Right lobe of liver (tissue), 4 donors: ENCODE measurements around the gene PTPN13.

ENCODE experiments used
- POLR2A ChIP-seq: fragments of 450-650 bp; IDR thresholded peaks from one replicate; pipeline ENCODE4 v1.6.1; 2017; ENCODE audit warnings: antibody characterized with exemption, mild to moderate bottlenecking
- TF ChIP-seq, protein P1 (sequence below), 4 donors: fragments of 200-600 bp in 3 of 4; fragments of 450-650 bp in 1 of 4; IDR thresholded peaks; one replicate each; pipeline versions ENCODE4 v1.5.1 to v1.8.0; 2016 to 2022; ENCODE audit warnings: antibody characterized with exemption in 4 of 4, mild to moderate bottlenecking in 2 of 4
- donor health status: DM: no; HTN: no; CAD: no.
- donor health status: DM: no; HTN: no; CAD: no.
- donor health status: DM: no; HTN: yes; CAD: no.

DNA sequence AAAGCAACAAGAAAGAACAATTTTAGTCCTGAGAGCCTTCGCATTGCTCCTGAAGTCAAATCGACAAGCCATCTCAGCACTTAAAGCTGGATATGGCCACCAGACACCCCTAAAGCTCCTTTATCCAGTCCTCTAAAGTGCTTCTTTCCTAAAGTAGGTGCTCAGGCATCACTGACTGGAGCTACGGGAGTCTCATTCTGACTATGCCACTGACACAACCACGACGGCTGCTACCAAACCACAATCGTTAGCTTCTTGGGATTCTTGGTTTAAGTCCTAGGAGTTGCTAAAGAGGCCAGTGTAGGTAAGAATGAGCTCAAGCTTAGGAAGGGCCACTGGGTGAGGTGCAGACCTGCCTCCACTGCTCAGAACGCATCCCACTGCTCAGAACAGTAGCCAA is 254.0 kb downstream of the PTPN13 start:
- TF ChIP-seq, protein P1, sequence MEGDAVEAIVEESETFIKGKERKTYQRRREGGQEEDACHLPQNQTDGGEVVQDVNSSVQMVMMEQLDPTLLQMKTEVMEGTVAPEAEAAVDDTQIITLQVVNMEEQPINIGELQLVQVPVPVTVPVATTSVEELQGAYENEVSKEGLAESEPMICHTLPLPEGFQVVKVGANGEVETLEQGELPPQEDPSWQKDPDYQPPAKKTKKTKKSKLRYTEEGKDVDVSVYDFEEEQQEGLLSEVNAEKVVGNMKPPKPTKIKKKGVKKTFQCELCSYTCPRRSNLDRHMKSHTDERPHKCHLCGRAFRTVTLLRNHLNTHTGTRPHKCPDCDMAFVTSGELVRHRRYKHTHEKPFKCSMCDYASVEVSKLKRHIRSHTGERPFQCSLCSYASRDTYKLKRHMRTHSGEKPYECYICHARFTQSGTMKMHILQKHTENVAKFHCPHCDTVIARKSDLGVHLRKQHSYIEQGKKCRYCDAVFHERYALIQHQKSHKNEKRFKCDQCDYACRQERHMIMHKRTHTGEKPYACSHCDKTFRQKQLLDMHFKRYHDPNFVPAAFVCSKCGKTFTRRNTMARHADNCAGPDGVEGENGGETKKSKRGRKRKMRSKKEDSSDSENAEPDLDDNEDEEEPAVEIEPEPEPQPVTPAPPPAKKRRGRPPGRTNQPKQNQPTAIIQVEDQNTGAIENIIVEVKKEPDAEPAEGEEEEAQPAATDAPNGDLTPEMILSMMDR (IDR thresholded peaks at IDR 0.05) = no peak
- TF ChIP-seq POLR2A = no peak
